ENCODE data around the gene CYP39A1. TPM values are rescaled to one million over a fixed set of nuclear protein-coding genes. Genes with fewer than 3 reads are reported as not detected.

CYP39A1 gene
- total RNA-seq, 4 donors from 2014 or later = 3.3 to 12.1 (median 5.6) TPM

DNA sequence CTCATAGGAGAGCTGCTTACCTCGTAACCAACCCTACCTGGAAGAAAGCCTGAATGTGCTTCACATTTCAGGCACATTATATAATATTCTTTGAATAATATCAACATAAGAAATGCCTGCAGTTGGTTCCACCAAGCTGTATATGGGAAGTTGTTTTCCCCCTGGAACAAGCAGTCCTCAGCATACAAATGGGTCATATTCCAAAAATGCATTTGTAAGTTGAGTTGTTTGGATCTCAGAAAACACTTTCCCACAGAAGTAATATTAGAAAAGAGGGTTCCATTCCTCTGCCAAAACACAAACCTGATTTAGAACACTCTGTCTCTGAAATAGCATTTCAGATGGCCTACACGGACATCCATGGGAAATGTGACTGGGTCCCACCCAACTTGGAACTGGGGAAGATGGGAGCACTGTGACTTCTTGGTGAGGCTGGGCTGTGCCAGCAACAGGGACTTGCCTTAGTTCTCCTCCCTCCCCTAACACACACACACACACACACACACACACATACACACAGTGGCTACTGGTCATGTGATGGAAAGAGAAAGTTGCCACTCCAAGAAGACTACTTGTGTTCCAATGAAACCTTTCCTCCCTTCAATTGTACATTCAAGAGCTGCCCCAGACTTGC lies 150.0 kb downstream of the CYP39A1 start:
- no peak for DNase-seq (ENCODE audit: low spot score in 2 of 2)
- 71 to 88% methylated on average over 2 of the region's 2 CpGs for WGBS, 2 donors
- TF ChIP-seq, protein P1, sequence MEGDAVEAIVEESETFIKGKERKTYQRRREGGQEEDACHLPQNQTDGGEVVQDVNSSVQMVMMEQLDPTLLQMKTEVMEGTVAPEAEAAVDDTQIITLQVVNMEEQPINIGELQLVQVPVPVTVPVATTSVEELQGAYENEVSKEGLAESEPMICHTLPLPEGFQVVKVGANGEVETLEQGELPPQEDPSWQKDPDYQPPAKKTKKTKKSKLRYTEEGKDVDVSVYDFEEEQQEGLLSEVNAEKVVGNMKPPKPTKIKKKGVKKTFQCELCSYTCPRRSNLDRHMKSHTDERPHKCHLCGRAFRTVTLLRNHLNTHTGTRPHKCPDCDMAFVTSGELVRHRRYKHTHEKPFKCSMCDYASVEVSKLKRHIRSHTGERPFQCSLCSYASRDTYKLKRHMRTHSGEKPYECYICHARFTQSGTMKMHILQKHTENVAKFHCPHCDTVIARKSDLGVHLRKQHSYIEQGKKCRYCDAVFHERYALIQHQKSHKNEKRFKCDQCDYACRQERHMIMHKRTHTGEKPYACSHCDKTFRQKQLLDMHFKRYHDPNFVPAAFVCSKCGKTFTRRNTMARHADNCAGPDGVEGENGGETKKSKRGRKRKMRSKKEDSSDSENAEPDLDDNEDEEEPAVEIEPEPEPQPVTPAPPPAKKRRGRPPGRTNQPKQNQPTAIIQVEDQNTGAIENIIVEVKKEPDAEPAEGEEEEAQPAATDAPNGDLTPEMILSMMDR (IDR thresholded peaks at IDR 0.05) = no peak
- TF ChIP-seq POLR2A (IDR thresholded peaks at IDR 0.05) (no peak), EP300 (IDR thresholded peaks at IDR 0.05) (peak in 1 of 2 donors; percentile 11)
- H3K4me3 ChIP-seq = no peak overlapping the region
- H3K36me3 ChIP-seq = no peaks in the 10 kb centered on the region
- H3K9me3 ChIP-seq = no peaks in the 10 kb centered on the region
- H3K4me1 ChIP-seq = peaks cover 0 to 7% (median 0%) of the 10 kb centered on the region in 4 donors
- H3K27me3 ChIP-seq = no peaks in the 10 kb centered on the region
- peak overlapping the region in 1 of 4 donors; percentile 62 for H3K27ac ChIP-seq

DNA sequence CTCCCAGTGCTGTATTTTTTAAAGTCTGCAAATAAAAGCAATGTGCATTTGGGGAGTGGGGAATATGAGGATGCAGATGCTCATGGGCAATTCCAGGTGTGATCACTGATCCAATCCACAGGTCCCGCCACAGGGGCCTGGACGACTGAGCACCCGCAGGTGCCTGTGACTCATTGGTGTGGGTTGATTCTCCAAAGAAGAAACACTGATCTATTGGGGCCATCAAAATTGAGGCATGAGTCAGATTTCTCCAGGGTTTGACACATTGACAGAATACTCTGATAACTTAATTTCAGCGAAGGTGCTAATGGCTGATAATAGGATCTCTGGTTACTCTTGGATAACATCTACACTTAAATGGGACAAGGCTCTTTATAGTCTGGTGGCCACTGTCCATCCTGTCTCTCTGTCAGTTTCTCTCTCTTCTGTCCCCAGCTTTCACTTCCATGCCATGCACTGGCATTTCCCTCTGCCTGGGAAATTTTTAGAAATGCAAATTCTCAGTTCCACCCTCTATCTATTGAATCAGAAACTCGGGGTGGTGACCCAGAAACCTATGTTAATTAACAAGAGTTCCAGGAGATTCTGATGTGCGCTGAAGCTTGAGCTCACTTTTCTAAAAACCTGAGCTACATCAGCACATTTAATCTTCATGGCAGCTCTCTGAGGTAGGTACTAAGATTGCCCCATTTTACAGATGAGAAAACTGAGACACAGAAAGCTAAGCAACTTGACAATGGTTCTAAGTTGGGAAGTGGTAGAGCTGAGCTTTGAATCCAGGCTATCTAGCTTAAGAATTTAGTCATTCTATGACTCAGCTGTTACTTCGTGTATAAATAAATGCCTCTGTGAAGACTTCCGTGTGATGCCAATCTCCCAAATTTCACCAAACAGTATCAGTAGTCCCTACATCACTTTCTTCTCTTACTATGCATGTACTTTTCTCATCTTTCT lies 151.2 kb downstream of the CYP39A1 start:
- DNase-seq (ENCODE audit: low spot score in 2 of 2) = no peak
- peak overlapping the region in 1 of 4 donors; percentile 32 for H3K27ac ChIP-seq
- H3K9me3 ChIP-seq = no peaks in the 10 kb centered on the region
- no peaks in the 10 kb centered on the region for H3K36me3 ChIP-seq
- H3K4me3 ChIP-seq = no peak overlapping the region
- H3K27me3 ChIP-seq = no peaks in the 10 kb centered on the region
- no peak for TF ChIP-seq EP300 (IDR thresholded peaks at IDR 0.05)
- TF ChIP-seq, protein P1 (IDR thresholded peaks at IDR 0.05) = no peak
- H3K4me1 ChIP-seq = peaks cover 0 to 7% (median 0%) of the 10 kb centered on the region in 4 donors
- WGBS, 2 donors = 84 to 88% methylated on average over 8 of the region's 8 CpGs

DNA sequence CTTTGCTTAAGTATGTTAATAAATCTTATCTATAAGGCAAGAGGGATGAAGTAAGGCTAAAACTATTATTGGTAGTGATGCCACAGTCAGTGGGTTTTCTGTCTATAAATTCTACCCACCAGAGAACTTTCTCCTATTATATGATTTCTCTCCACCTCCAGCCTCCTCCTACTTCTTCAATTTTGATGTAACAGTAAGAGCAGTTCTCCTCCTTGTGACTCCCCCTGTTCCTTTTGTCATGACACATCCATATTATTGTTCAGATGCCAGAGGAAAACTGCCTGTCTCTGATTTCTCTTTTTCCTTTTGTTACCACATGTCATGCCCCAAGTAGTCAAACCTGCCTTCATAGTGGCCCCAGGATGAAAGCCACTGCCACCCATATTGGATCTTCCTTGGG lies 152.2 kb downstream of the CYP39A1 start:
- Histone ChIP-seq H3K4me3 (no peak overlapping the region), H3K4me1 (peaks cover 0 to 7% (median 0%) of the 10 kb centered on the region in 4 donors), H3K27me3 (no peaks in the 10 kb centered on the region), H3K27ac (peak overlapping the region in 1 of 4 donors; percentile 32), H3K9me3 (no peaks in the 10 kb centered on the region), H3K36me3 (no peaks in the 10 kb centered on the region)
- no peak for DNase-seq (ENCODE audit: low spot score in 2 of 2)
- TF ChIP-seq, protein P1 (IDR thresholded peaks at IDR 0.05) = no peak
- no peak for TF ChIP-seq EP300 (IDR thresholded peaks at IDR 0.05)
- no peak for TF ChIP-seq POLR2A (IDR thresholded peaks at IDR 0.05)

Other genes starting within 250 kb of the CYP39A1 start
- gene RCAN2, start 161.4 kb downstream of the CYP39A1 start, total RNA-seq = 10 to 100 TPM in 3 of 4 donors, 1 to 10 TPM in 1; 6.6 to 19.4 (median 15.0) TPM
- gene SLC25A27, start 157 bp upstream of the CYP39A1 start, total RNA-seq = 10 to 100 TPM; 42.2 to 57.8 (median 50.8) TPM
- 1 to 10 TPM in 2 of 4 donors, under 1 TPM in 2; 0.60 to 2.2 (median 1.2) TPM for gene TDRD6, start 35.1 kb upstream of the CYP39A1 start, total RNA-seq
- 1 to 10 TPM in 3 of 4 donors, not detected in 1; 1.5 to 4.8 (median 1.6) TPM for gene PLA2G7, start 82.6 kb upstream of the CYP39A1 start, total RNA-seq
- not detected for gene ANKRD66, start 94.1 kb upstream of the CYP39A1 start, total RNA-seq
- not detected for gene MEP1A, start 140.6 kb upstream of the CYP39A1 start, total RNA-seq